Measurements from ENCODE around the gene KIF3A.

The KIF3A gene

GRCh38 chr5:132662925-132663770 lies 74.2 kb downstream of the KIF3A start:
- Histone ChIP-seq H3K27ac (ENCODE audit: low read depth, low read length, poor library complexity, severe bottlenecking) (no peak overlapping the region), H3K9me3 (ENCODE audit: low read length) (no peaks in the 10 kb centered on the region), H3K27me3 (ENCODE audit: insufficient read depth, low read length) (peaks cover 7% of the 10 kb centered on the region), H3F3A (ENCODE audit: insufficient read depth, low read length) (no peaks in the 10 kb centered on the region), H2AFZ (ENCODE audit: low read length) (no peak overlapping the region), H3K79me2 (ENCODE audit: insufficient read depth, low read length) (no peaks in the 10 kb centered on the region), H4K20me1 (ENCODE audit: insufficient read depth, low read length) (no peaks in the 10 kb centered on the region), H3K9ac (ENCODE audit: low read length) (no peak overlapping the region), H3K9me2 (ENCODE audit: low read depth, low read length) (no peaks in the 10 kb centered on the region), H3K36me3 (ENCODE audit: insufficient read depth, low read length) (no peaks in the 10 kb centered on the region), H3K4me1 (ENCODE audit: insufficient read depth, low read length, severe bottlenecking) (peaks cover 13% of the 10 kb centered on the region), H3K4me3 (ENCODE audit: low read depth, low read length, poor library complexity, severe bottlenecking) (no peak overlapping the region), H3K4me2 (ENCODE audit: low read length) (peak overlapping the region; percentile 5; the same call in 1 of the 2 replicates)
- no peak for TF ChIP-seq EZH2 (IDR thresholded peaks at IDR 0.05; ENCODE audit: borderline replicate concordance, low read length)

- Histone ChIP-seq H3K27me3 (ENCODE audit: insufficient read depth, low read length) (peaks cover 7% of the 10 kb centered on the region; the same call in 1 of the 2 replicates), H3K9ac (ENCODE audit: low read length) (no peak overlapping the region), H3K9me2 (ENCODE audit: low read depth, low read length) (no peaks in the 10 kb centered on the region), H3K4me2 (ENCODE audit: low read length) (no peak overlapping the region), H4K20me1 (ENCODE audit: insufficient read depth, low read length) (no peaks in the 10 kb centered on the region), H3K36me3 (ENCODE audit: insufficient read depth, low read length) (no peaks in the 10 kb centered on the region), H2AFZ (ENCODE audit: low read length) (no peak overlapping the region), H3K4me1 (ENCODE audit: insufficient read depth, low read length, severe bottlenecking) (peaks cover 13% of the 10 kb centered on the region), H3F3A (ENCODE audit: insufficient read depth, low read length) (no peaks in the 10 kb centered on the region), H3K27ac (ENCODE audit: low read depth, low read length, poor library complexity, severe bottlenecking) (no peak overlapping the region), H3K9me3 (ENCODE audit: low read length) (no peaks in the 10 kb centered on the region), H3K4me3 (ENCODE audit: low read depth, low read length, poor library complexity, severe bottlenecking) (no peak overlapping the region), H3K79me2 (ENCODE audit: insufficient read depth, low read length) (no peaks in the 10 kb centered on the region)
- TF ChIP-seq CTCF (IDR thresholded peaks at IDR 0.05; ENCODE audit: low read length) (no peak), EZH2 (IDR thresholded peaks at IDR 0.05; ENCODE audit: borderline replicate concordance, low read length) (no peak)
These were observed 75.3 kb downstream of the KIF3A start for GRCh38 chr5:132662004-132662401.

- Histone ChIP-seq H3F3A (ENCODE audit: insufficient read depth, low read length) (no peaks in the 10 kb centered on the region), H3K4me1 (ENCODE audit: insufficient read depth, low read length, severe bottlenecking) (peaks cover 13% of the 10 kb centered on the region), H3K9me3 (ENCODE audit: low read length) (no peaks in the 10 kb centered on the region), H3K4me2 (ENCODE audit: low read length) (no peak overlapping the region), H3K36me3 (ENCODE audit: insufficient read depth, low read length) (no peaks in the 10 kb centered on the region), H4K20me1 (ENCODE audit: insufficient read depth, low read length) (no peaks in the 10 kb centered on the region), H3K27ac (ENCODE audit: low read depth, low read length, poor library complexity, severe bottlenecking) (no peak overlapping the region), H3K4me3 (ENCODE audit: low read depth, low read length, poor library complexity, severe bottlenecking) (no peak overlapping the region), H3K9ac (ENCODE audit: low read length) (no peak overlapping the region), H3K27me3 (ENCODE audit: insufficient read depth, low read length) (peaks cover 7% of the 10 kb centered on the region), H3K9me2 (ENCODE audit: low read depth, low read length) (no peaks in the 10 kb centered on the region), H3K79me2 (ENCODE audit: insufficient read depth, low read length) (no peaks in the 10 kb centered on the region), H2AFZ (ENCODE audit: low read length) (no peak overlapping the region)
- TF ChIP-seq CTCF (IDR thresholded peaks at IDR 0.05; ENCODE audit: low read length) (no peak), EZH2 (IDR thresholded peaks at IDR 0.05; ENCODE audit: borderline replicate concordance, low read length) (no peak)
These were observed 75.9 kb downstream of the KIF3A start for GRCh38 chr5:132661231-132662003.
